OCI-LY7 (cell line): ENCODE results near the gene KRTAP4-3.

Experiments
- EZH2phosphoT487 ChIP-seq: fragments of 200-600 bp; sonication (generic); IDR thresholded peaks from 2 replicates; pipeline ENCODE4 v1.6.1; 2018; ENCODE audit warnings: low read depth, borderline replicate concordance, mild to moderate bottlenecking, mixed run types, antibody characterized with exemption, low read length, moderate library complexity, mixed read lengths
- TF ChIP-seq, protein P1 (sequence below): fragments of 200-600 bp; sonication (generic); conservative IDR thresholded peaks from 2 replicates; pipeline ENCODE4 v1.5.1; 2014; ENCODE audit warnings: mild to moderate bottlenecking, antibody characterized with exemption, low read length, moderate library complexity, mixed read lengths

DNA sequence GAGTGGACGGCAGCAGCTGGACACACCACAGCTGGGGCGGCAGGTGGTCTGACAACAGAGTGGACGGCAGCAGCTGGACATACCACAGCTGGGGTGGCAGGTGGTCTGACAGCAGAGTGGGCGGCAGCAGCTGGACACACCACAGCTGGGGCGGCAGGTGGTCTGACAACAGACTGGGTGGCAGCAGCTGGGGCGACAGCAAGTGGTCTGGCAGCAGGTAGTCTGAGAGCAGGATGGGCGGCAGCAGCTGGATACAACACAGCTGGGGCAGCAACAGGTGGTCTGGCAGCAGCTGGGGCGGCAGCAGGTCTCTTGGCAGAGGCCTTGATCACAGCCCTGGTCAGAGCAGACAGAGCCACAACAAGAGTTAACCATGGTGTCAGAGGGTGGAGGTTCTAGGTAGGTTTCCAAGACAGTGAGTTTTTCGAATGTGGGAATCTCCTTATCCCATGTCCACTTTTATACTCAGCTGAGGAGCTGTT, 16.5 kb upstream of the KRTAP4-3 start, which contains the start of gene KRTAP4-1:
- TF ChIP-seq, protein P1, sequence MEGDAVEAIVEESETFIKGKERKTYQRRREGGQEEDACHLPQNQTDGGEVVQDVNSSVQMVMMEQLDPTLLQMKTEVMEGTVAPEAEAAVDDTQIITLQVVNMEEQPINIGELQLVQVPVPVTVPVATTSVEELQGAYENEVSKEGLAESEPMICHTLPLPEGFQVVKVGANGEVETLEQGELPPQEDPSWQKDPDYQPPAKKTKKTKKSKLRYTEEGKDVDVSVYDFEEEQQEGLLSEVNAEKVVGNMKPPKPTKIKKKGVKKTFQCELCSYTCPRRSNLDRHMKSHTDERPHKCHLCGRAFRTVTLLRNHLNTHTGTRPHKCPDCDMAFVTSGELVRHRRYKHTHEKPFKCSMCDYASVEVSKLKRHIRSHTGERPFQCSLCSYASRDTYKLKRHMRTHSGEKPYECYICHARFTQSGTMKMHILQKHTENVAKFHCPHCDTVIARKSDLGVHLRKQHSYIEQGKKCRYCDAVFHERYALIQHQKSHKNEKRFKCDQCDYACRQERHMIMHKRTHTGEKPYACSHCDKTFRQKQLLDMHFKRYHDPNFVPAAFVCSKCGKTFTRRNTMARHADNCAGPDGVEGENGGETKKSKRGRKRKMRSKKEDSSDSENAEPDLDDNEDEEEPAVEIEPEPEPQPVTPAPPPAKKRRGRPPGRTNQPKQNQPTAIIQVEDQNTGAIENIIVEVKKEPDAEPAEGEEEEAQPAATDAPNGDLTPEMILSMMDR, result no peak
- TF ChIP-seq EZH2phosphoT487, result no peak
